NCI-H69 (cell line): Measurements from ENCODE around the gene JAML.

Experiments
- DNase-seq: peaks from one replicate; lab custom pipeline; 2025; lab: John Stamatoyannopoulos, UW

The JAML gene

DNA sequence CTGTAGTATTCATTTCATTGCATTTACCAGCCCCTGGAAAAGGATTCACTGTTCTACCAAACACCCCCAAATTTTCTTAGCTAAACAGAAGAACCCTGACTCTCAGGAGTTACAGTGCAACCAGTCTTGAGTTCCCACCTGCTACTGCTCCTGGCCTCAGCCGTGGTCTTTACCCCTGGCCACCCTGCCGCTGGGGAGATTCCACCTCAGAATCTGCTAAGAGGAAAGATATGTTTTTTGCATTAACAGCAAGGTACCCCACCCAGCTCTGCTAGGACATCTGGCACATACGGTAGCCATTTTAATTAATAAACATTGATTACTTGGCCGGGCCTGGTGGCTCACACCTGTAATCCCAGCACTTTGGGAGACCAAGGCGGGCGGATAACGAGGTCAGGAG is 9.0 kb downstream of the JAML start:
- DNase-seq: no peak

- DNase-seq: no peak
Observed at GRCh38 chr11:118215262-118215661, 9.5 kb downstream of the JAML start.

GRCh38 chr11:118214210-118214914 is 10.4 kb downstream of the JAML start:
- no peak for DNase-seq

GRCh38 chr11:118213781-118214180 is 11.0 kb downstream of the JAML start:
- DNase-seq: no peak

- DNase-seq: peak; percentile 23
Observed at GRCh38 chr11:118213201-118213600, 11.6 kb downstream of the JAML start.

DNA sequence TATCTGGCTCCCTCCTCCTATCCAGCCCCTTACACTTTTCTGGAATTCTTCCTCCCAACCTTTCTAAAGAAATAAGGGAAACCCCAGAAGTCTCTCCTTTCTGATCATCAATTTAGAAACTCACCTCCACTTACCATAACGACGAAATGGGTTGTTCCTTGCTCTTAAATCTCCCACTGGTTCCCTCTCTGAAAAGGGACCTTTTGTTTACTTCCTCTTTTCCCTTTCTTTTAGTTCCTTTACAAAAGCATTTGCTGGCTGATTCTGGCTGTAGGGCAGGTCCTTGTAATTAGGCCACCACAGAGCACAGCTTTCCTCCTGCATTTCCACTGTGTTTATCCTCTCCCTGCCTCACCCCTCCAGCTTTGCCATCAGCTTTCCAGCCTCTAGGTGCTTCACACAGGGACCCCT is 12.0 kb downstream of the JAML start:
- DNase-seq: peak; percentile 63

DNA sequence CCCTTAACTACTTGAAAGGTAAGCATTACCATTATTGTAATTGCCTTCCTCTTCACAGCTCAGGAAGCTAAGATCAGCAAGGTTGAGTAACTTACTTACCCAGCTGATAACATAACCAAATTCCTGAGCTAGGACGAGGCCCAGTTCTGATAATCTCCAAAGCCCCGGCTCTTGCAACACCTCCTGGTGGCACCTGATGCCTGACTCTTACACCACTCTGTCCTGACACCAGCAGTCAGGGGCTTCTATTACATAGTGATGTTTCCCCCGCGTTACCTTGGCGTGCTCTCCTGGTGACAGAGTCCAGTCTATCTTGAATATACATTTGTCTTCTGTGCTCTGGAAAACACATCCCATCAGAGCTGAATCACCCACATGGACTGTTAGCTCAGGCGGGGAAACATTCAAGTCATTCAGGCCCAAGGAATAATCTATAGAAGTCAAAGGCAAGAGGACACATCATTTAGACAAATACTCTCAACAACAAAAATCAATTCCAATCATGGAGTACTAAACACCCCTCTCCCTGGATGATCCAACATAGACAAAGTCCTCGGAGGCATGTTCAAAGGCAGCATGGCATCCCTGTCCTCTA is 12.6 kb downstream of the JAML start:
- DNase-seq: no peak

DNA sequence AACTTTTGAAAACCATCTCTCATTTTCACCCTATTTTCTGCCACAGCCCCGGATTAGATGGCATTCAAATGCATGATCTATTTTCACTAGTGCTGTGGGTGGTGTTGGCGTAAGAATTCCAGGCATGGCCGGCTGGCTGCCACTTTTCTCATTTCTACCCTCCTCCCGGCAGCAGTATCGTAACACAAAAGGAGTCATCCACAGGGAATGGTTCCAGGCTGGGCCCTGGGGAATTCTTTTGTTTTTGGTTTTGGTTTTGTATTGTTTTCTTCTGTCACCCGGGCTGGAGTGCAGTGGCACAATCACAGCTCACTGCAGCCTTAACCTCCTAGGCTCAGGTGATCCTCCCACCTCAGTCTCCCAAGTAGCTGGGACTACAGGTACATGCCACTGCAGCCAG is 13.8 kb downstream of the JAML start:
- peak; percentile 55 for DNase-seq

DNA sequence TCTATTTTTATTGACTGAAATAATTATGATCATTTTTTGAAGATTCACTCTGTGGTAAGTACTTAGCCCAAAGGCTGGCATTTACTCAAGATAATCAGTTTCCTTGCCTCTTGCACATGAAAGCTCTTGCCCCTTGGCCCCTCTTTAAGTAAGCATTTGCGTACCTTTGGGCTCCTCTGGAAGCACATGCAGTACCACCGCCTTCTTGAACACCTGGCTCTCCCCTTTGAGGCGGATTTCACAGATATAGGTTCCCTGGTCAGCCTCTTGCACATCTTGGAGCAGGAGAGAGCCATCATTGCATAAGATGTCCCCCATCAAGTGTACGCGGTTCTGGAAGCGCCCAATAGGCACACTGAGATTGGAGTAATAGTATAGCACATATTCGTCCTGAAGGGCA is 14.5 kb downstream of the JAML start:
- DNase-seq: no peak

DNA sequence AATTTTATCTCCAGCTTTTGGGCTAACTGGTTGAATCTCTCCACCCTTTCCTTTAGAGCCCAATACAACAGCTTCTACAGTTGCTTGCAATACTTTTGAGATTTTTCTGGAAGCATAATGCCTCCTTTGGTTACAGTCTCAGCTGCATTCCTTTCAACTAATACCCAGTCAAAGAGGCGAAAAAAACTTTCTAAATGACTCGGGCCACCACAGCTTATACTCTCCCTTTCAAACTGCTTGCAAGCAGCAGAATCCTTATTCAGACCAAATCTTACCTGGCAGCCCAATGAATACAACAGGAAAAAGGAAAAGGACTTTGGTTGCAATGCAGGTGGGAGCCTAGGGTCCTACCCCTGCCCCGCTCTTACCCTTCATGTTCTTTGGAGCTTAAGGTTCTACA is 15.8 kb downstream of the JAML start:
- DNase-seq: no peak

DNA sequence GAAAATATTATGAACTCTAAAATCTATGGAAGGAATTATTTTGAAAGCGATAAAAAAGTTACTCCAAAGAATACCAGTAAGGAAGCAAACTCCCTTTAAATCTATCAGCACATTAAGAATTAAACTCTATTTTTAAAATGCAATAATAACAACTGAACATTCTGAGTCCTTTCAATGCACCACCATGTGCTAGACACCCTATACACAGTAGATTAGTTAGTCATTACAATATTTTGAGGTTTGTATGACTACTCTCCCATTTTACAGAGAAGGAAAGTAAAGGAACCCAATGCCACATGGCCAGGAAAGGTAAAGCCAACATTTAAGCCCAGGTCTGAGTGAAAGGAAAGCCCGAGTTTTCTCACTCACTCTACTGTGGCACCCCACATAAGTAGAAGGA is 17.7 kb downstream of the JAML start:
- no peak for DNase-seq

DNA sequence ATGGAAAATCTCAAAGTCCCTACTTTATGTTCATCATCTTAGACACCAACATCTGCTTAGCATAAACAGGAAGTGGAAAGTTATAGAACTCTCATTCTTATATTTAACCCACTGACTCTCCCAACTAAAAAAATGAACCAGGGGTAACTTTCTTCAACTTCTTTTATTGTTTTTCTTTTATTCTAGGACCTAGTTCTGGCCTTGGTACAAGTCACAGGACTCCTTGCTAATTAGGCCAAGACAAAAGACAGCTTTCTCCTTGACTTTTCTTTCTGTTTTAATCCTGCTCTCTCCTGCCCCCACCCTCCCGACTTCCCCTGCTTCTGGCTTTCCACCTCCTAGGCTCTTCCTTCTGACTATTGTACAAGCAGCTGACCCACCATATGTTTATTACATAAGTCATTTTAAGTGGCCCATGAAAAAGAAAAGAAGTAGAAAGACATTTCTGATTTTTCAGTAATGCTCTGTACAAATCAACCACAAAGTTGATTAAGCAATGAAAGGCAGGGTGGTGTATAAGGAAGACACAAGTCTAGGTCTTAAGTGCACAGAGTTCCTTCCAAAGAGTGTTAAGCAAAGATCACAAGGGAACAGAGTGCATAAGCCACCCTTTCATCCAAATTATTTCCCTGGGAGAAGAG is 18.3 kb downstream of the JAML start:
- DNase-seq: no peak

DNA sequence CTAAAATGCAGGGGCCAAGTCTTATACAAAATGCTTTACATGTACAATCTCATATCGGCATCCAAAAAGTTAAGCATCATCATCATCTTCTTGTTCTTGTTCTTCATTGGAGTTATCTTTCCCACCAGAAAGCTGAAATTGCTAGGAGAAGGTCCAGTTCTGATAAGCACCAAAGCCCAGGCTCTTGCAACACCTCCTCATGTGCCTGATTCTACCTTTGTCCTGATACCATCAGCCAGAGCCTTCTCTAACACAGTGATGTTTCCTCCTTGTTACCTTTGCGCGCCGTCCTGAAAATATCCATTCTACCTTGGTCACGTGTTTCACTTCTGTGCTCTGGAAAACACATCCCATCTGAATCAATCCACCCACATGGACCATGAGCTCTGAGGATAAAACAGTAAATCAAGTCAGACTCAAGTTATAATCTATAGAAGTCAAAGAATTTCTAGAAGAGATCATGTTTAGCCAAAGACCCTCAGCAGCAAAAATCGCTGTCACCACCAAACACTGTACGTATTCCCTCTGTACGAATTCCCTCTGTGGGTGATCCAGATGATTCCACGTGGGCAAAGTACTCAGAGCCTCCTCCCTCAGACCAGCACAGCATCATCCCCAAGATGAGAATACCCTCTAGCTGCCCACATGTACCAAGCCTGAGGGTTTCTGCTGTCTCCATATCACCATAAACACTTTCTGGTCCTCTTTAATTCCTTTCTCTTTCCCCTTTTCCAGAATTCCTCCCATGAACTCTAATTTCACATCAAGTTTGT is 19.0 kb downstream of the JAML start:
- no peak for DNase-seq

- DNase-seq: no peak
Observed at GRCh38 chr11:118202599-118203422, 22.0 kb downstream of the JAML start.

DNA sequence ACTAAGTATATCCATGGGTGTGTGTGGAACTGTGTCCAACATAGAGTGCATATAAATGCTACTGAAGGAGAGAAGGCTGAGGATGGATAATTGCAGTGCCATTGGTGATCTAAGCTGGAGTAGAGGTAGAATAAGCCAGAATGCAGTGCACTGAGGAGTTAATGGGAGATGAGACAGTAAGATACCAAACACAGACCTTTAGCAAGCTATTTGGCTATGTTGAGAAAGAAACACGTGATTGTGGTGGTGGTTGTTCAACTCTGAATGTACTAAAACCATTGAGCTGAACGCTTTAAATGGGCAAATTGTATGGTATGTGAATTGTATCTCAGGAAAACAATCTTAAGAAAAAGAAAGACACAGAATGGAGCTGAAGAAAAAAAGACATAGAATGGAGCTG is 22.8 kb downstream of the JAML start:
- no peak for DNase-seq

- no peak for DNase-seq
Observed at GRCh38 chr11:118200901-118201680, 23.7 kb downstream of the JAML start.

GRCh38 chr11:118200497-118200896 is 24.3 kb downstream of the JAML start:
- no peak for DNase-seq

DNA sequence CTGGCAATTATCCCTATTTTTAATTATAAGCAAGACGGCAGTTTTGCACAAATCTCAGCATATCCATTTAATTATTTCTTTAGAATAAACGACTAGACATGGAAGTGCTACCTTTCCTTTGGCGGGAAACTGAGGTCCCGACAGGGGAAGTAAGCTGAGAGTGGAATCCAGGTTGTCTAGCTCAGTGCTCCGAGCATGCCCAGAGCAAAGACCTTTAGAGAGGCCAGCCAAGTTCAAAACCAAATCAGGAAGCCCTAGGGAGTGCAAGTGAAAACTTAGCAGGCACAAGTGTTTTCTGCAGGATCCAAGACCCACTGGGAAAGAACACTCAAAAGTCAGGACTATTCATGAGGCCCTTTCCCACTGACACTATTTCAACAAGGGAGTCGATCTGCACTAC is 25.7 kb downstream of the JAML start:
- DNase-seq: no peak

GRCh38 chr11:118198370-118198769 is 26.4 kb downstream of the JAML start:
- DNase-seq: peak; percentile 70

DNA sequence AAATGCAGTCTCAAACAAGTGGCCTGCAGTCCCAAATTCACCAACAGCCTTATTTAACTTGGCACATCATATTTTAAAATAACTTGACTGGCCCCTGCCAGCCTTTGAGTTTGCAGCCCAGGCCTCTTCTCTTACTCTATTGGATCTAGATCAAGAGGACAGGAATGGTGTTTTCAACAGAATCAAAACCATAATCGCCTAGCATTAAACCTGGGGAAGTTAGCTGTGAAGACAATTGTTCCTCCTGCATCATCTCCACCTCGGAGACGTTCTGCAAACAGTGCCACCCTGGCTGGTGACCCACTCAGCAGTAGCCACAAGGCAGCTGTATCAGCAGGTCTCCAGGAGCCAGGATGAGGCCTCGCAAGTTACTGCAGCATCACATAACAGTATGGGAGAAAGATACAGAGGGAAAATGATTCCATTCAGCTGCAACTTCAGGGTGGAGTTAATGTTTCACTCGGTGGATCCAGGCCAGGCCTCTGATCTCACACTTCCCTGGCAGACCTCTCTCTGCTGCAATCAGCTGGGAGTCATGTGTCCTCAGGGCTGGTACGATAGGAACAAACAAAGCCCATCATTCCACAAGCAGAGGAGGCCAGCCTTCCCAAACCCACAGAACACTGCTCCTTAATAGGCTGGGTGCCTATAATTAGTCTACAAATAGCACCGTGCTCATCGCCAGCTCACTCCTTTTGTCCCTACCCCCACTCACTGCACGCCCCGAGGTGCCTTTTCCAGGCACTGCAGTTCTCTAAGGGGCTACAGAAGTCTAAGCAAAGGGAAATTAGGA is 29.8 kb downstream of the JAML start:
- peak; percentile 91 for DNase-seq
